K562 (cell line): ENCODE results near the gene TMEM120B. TPM values are rescaled to one million over a fixed set of nuclear protein-coding genes. Genes with fewer than 3 reads are reported as not detected.

Source experiments
- ATAC-seq: fragments of 200-7000 bp; cut with Tn5 transposase; 3 replicates; pipeline ENCODE4 v1.9.1; 2020; ENCODE audit warnings: moderate library complexity
- BruUV-seq: library from RNA; stranded (reverse); fragments of 400-500 nt; replicated peaks from 2 replicates; lab custom pipeline; 2021; lab: Mats Ljungman, UMichigan
- CTCF ChIA-PET: fragments of 300-600 bp; formaldehyde crosslinking; extraction: SDS; loops from one replicate; lab custom pipeline; 2021; ENCODE audit warnings: low intra/inter-chr PET ratio; lab: Yijun Ruan, JAX
- POLR2A ChIA-PET: fragments of 300-600, 350-650 bp; sonication (Branson Sonifier 250); formaldehyde crosslinking; extraction: SDS; loops from one replicate; lab custom pipeline; 2021; ENCODE audit warnings: antibody characterized with exemption, inconsistent platforms; lab: Yijun Ruan, JAX
- DNase-seq, 4 experiments: peaks; one replicate each; pipeline versions ENCODE4 v3.0.0 to v3.0.0-alpha.2; 2011 to 2018; ENCODE audit warnings: low spot score in 3 of 4, mixed read lengths in 3 of 4; ENCODE audit errors: extremely low read depth in 1 of 4
- FAIRE-seq: peaks from 2 replicates; lab custom pipeline; 2011; peaks lifted over from hg19 to GRCh38; lab: Jason Lieb, UNC
- H2AFZ ChIP-seq: 2 replicates; pipeline ENCODE4 v1.6.0; 2011; ENCODE audit warnings: low read depth, low read length, control low read depth, inconsistent platforms
- H3K27ac ChIP-seq: fragments of 200-600 bp; 3 replicates; pipeline ENCODE4 v1.8.0; 2011; ENCODE audit warnings: low read depth, mild to moderate bottlenecking, control low read depth, inconsistent platforms, low read length, moderate library complexity, mixed read lengths; ENCODE audit errors: extremely low read depth
- H3K27me3 ChIP-seq, 2 experiments: fragments of 300-600 bp in 1 of 2; 2 replicates in 1 of 2; 3 replicates in 1 of 2; pipeline versions ENCODE4 v1.6.0 to v1.8.0; 2011; ENCODE audit warnings: inconsistent platforms in 2 of 2, low read length in 2 of 2, mild to moderate bottlenecking in 1 of 2, mixed read lengths in 1 of 2, moderate library complexity in 1 of 2; ENCODE audit not compliant: control insufficient read depth in 2 of 2, insufficient read depth in 2 of 2
- H3K36me3 ChIP-seq: fragments of 300-600 bp; 3 replicates; pipeline ENCODE4 v1.8.0; 2011; ENCODE audit warnings: mild to moderate bottlenecking, low read length, inconsistent platforms; ENCODE audit not compliant: control insufficient read depth, insufficient read depth
- H3K4me1 ChIP-seq, 2 experiments: fragments of 200-600 bp in 1 of 2; replicated peaks in 1 of 2; 2 replicates in 1 of 2; 3 replicates in 1 of 2; pipeline versions ENCODE4 v1.5.1 to v1.8.0; 2011; ENCODE audit warnings: inconsistent platforms in 2 of 2, low read length in 2 of 2, mild to moderate bottlenecking in 1 of 2, mixed read lengths in 1 of 2, moderate library complexity in 1 of 2; ENCODE audit not compliant: control insufficient read depth in 2 of 2, insufficient read depth in 2 of 2
- H3K4me2 ChIP-seq: 2 replicates; pipeline ENCODE4 v1.6.1; 2011; ENCODE audit warnings: low read length, control low read depth, inconsistent platforms, mixed read lengths; ENCODE audit not compliant: insufficient read depth
- H3K4me3 ChIP-seq: fragments of 200-600 bp; sonication (generic), shearing (Covaris generic); 2 replicates; pipeline ENCODE4 v1.5.1; 2016; ENCODE audit warnings: control low read depth, inconsistent platforms
- H3K79me2 ChIP-seq: fragments of 200-600 bp; 3 replicates; pipeline ENCODE4 v1.8.0; 2011; ENCODE audit warnings: low read length, inconsistent platforms; ENCODE audit not compliant: control insufficient read depth, insufficient read depth
- H3K9ac ChIP-seq, 2 experiments: 2 replicates each; pipeline versions ENCODE4 v1.6.0 to v1.6.1; 2011; ENCODE audit warnings: low read depth in 2 of 2, low read length in 2 of 2, control low read depth in 1 of 2, inconsistent platforms in 1 of 2, mild to moderate bottlenecking in 1 of 2, mixed read lengths in 1 of 2; ENCODE audit not compliant: insufficient read depth in 1 of 2
- H3K9me1 ChIP-seq: one replicate; pipeline ENCODE4 v1.6.0; 2011; ENCODE audit warnings: inconsistent platforms, mild to moderate bottlenecking, low read length, moderate library complexity; ENCODE audit not compliant: control insufficient read depth, insufficient read depth
- H3K9me3 ChIP-seq: replicated peaks from 2 replicates; pipeline ENCODE4 v1.5.1; 2011; ENCODE audit warnings: low read depth, low read length, inconsistent platforms; ENCODE audit not compliant: control insufficient read depth, insufficient read depth
- H4K20me1 ChIP-seq: replicated peaks from 2 replicates; pipeline ENCODE4 v1.6.1; 2011; ENCODE audit warnings: low read length, inconsistent platforms, mixed read lengths; ENCODE audit not compliant: control insufficient read depth, insufficient read depth
- ATF1 ChIP-seq, 2 experiments: fragments of 450-650 bp in 1 of 2; IDR thresholded peaks; 2 replicates each; pipeline ENCODE4 v1.6.1; 2016; ENCODE audit warnings: missing compliant biosample characterization in 1 of 2, missing genetic modification characterization in 1 of 2
- ATF7 ChIP-seq: fragments of 450-650 bp; IDR thresholded peaks from 2 replicates; pipeline ENCODE4 v1.7.1; 2014; ENCODE audit warnings: mild to moderate bottlenecking, moderate library complexity
- BCOR ChIP-seq: fragments of 450-650 bp; IDR thresholded peaks from 2 replicates; pipeline ENCODE4 v1.6.1; 2016
- ETV1 ChIP-seq: fragments of 450-650 bp; conservative IDR thresholded peaks from 2 replicates; pipeline ENCODE4 v1.6.1; 2016; ENCODE audit warnings: missing genetic modification characterization, control low read depth, low read depth, missing compliant biosample characterization
- FOSL1 ChIP-seq: fragments of 200-800 bp; sonication (Bioruptor generic); conservative IDR thresholded peaks from 2 replicates; pipeline ENCODE4 v1.6.1; 2016; ENCODE audit warnings: missing genetic modification characterization, missing compliant biosample characterization
- GABPB1 ChIP-seq: sonication (generic); formaldehyde crosslinking; IDR thresholded peaks from 2 replicates; pipeline ENCODE4 v1.8.0; 2022; ENCODE audit warnings: mild to moderate bottlenecking, missing genetic modification reagents
- GTF2B ChIP-seq: IDR thresholded peaks from 2 replicates; pipeline ENCODE4 v1.6.1; 2011; ENCODE audit not compliant: insufficient read length; ENCODE audit errors: extremely low read depth
- IRF9 ChIP-seq: fragments of 450-650 bp; IDR thresholded peaks from 2 replicates; pipeline ENCODE4 v1.6.1; 2016; ENCODE audit warnings: missing biosample characterization, missing genetic modification characterization
- KDM5B ChIP-seq: fragments of 200-600 bp; sonication (generic); IDR thresholded peaks from 2 replicates; pipeline ENCODE4 v1.6.1; 2012; ENCODE audit warnings: low read depth, mild to moderate bottlenecking, moderate library complexity, low read length, control low read depth, inconsistent platforms; ENCODE audit not compliant: insufficient replicate concordance
- L3MBTL2 ChIP-seq: fragments of 450-650 bp; IDR thresholded peaks from 2 replicates; pipeline ENCODE4 v1.6.1; 2016; ENCODE audit warnings: mild to moderate bottlenecking, moderate library complexity
- NR2C1 ChIP-seq, 2 experiments: fragments of 450-650 bp; IDR thresholded peaks; 2 replicates each; pipeline ENCODE4 v1.6.1; 2017; ENCODE audit warnings: mild to moderate bottlenecking in 2 of 2, antibody characterized with exemption in 1 of 2, inconsistent platforms in 1 of 2, missing compliant biosample characterization in 1 of 2, missing genetic modification characterization in 1 of 2
- RBM25 ChIP-seq: fragments of 200-400 bp; formaldehyde crosslinking; IDR thresholded peaks from 2 replicates; pipeline ENCODE4 v1.6.1; 2018; ENCODE audit warnings: low read length, low read depth, moderate library complexity; ENCODE audit not compliant: severe bottlenecking
- SP2 ChIP-seq: IDR thresholded peaks from 2 replicates; pipeline ENCODE4 v1.6.1; 2011; ENCODE audit warnings: mild to moderate bottlenecking, low read depth, low read length, moderate library complexity; ENCODE audit not compliant: poor library complexity, severe bottlenecking; ENCODE audit errors: extremely low read depth
- TEAD1 ChIP-seq, 2 experiments: fragments of 450-650 bp in 1 of 2; sonication (generic) in 1 of 2; formaldehyde crosslinking; IDR thresholded peaks; 2 replicates each; pipeline versions ENCODE4 v1.4.0 to v1.8.0; 2020 to 2022; ENCODE audit warnings: mild to moderate bottlenecking in 2 of 2, missing genetic modification reagents in 1 of 2
- ZNF253 ChIP-seq: fragments of 250-450 bp; sonication (Bioruptor Pico); conservative IDR thresholded peaks from 2 replicates; pipeline ENCODE4 v1.6.1; 2021; ENCODE audit warnings: mild to moderate bottlenecking
- ZNF778 ChIP-seq: fragments of 450-650 bp; formaldehyde crosslinking; IDR thresholded peaks from 2 replicates; pipeline ENCODE4 v1.4.0; 2020; ENCODE audit warnings: mild to moderate bottlenecking, moderate library complexity
- ZNF79 ChIP-seq: fragments of 250-450 bp; sonication (Bioruptor Pico); IDR thresholded peaks from 2 replicates; pipeline ENCODE4 v1.4.0; 2020; ENCODE audit warnings: low read depth, mild to moderate bottlenecking, moderate library complexity
- WGBS: fragments of 100-300 bp; shearing (Covaris generic); methylation state at CpG from one replicate; pipeline ENCODE4 v1.1.6; 2016; ENCODE audit warnings: low coverage, mixed read lengths; ENCODE audit not compliant: insufficient coverage; ENCODE audit errors: missing lambda C conversion rate; 5-methylcytosine and 5-hydroxymethylcytosine counted together
- in situ Hi-C: fragments of 300-500 bp; cut with MboI; formaldehyde crosslinking; loops from 4 replicates; pipeline ENCODE4 v1.15.0; 2018; ENCODE audit warnings: inconsistent platforms, mixed read lengths
- intact Hi-C: fragments of 100-400 bp; cut with micrococcal nuclease; formaldehyde crosslinking; loops from 2 replicates; pipeline ENCODE4 v1.14.2; 2022
- polyA plus RNA-seq, 8 experiments: library from polyadenylated mRNA; depleted of rRNA in 4 of 8; stranded (reverse) in 5 of 8; unstranded in 3 of 8; fragments of >200 nt; fragmentation: Nextera tagmentation in 2 of 8; fragmentation: Illumina TruSeq in 1 of 8; extraction: Ambion mirVana in 2 of 8; extraction: Trizol in 1 of 8; gene quantifications; 2 replicates each; pipeline versions ENCODE4 v1.2.1 to v1.2.3, GENCODE V29; 2011 to 2014; ENCODE audit warnings: inconsistent platforms in 1 of 8, missing spikeins in 1 of 8
- total RNA-seq, 7 experiments: library from RNA; depleted of rRNA in 6 of 7; stranded (reverse); fragments of >200 nt in 6 of 7; fragmentation: Illumina TruSeq in 2 of 7; extraction: Trizol in 2 of 7; gene quantifications; 2 replicates each; pipeline versions ENCODE4 v1.2.1 to v1.2.3, GENCODE V29; 2011 to 2021; ENCODE audit warnings: low replicate concordance in 1 of 7
- TF ChIP-seq, protein P1 (sequence below): fragments of 250-450 bp; sonication (Bioruptor Pico); IDR thresholded peaks from 2 replicates; pipeline ENCODE4 v1.6.1; 2021; ENCODE audit warnings: mild to moderate bottlenecking
- TF ChIP-seq, protein P2 (sequence below): fragments of 450-650 bp; IDR thresholded peaks from 2 replicates; pipeline ENCODE4 v1.6.1; 2016

The TMEM120B gene
- total and polyA plus RNA-seq, 9 of the 15 experiments (the other 6 are each of a cell fraction or from before 2014, with no cell fraction given), result 1.7 to 18.6 (median 7.4) TPM

- peak; percentile 64 for FAIRE-seq
- Histone ChIP-seq H3K9ac (peak overlapping the region; percentile 44 to 93; a peak in 3 of 4 replicates), H3K9me1 (no peaks in the 10 kb centered on the region), H3K27ac (peak overlapping the region; percentile 18; the same call in 1 of the 3 replicates), H3K4me3 (peak overlapping the region; percentile 53), H3K36me3 (peaks cover 92% of the 10 kb centered on the region), H4K20me1 (peaks cover 24% of the 10 kb centered on the region), H3K4me2 (peak overlapping the region; percentile 92), H3K27me3 (no peaks in the 10 kb centered on the region), H3K9me3 (no peaks in the 10 kb centered on the region), H3K4me1 (peaks cover 22 to 56% of the 10 kb centered on the region in 2 experiments), H3K79me2 (peaks cover 59% of the 10 kb centered on the region), H2AFZ (0 out of 2 replicates have a peak overlapping the region, but pooled peaks have one; percentile 26)
- WGBS, result 6% methylated on average over 18 of the region's 26 CpGs
- ATAC-seq, result peak; percentile 91
- intact Hi-C loops (loop anchor here (1.0 to 2.0 kb wide), 3 partner anchors 17 to 76 kb away; partner anchors contain the start of gene PSMD9), in situ Hi-C loops (no loop called here)
- ChIA-PET CTCF (interaction anchor here (0.9 to 5.5 kb wide), 2 partner anchors 17 to 37 kb away, joined by 5 to 73 read pairs; partner anchors contain the start of gene RHOF), POLR2A (interaction anchor here (0.5 to 12.1 kb wide), 10 partner anchors 10 to 1232 kb away, joined by 3 to 194 read pairs (median 4); partner anchors contain the start of genes PSMD9, RHOF and SETD1B)
- no TSS peak for BruUV-seq
- DNase-seq, result peak; percentile 79 to 93 (median 92)
- peak in 1 of 2 experiments; percentile 82; a peak in 2 of 4 replicates for TF ChIP-seq TEAD1 (CRISPR knock-in tag; IDR thresholded peaks at IDR 0.05)
- TF ChIP-seq, protein P1, sequence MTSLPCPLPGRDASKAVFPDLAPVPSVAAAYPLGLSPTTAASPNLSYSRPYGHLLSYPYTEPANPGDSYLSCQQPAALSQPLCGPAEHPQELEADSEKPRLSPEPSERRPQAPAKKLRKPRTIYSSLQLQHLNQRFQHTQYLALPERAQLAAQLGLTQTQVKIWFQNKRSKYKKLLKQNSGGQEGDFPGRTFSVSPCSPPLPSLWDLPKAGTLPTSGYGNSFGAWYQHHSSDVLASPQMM, result no peak
- no peak for TF ChIP-seq ETV1 (tag)
- TF ChIP-seq ZNF778, result no peak
- peak; percentile 29 for TF ChIP-seq KDM5B
- TF ChIP-seq GABPB1 (CRISPR knock-in tag), result peak; percentile 42; the same call in 1 of the 2 replicates
- TF ChIP-seq SP2, result no peak
- TF ChIP-seq GTF2B, result no peak
- no peak for TF ChIP-seq ATF1 (CRISPR knock-in tag; IDR thresholded peaks at IDR 0.05)
- peak; percentile 58 for TF ChIP-seq ATF1 (tag; IDR thresholded peaks at IDR 0.05)
- TF ChIP-seq ATF7, result 0 out of 2 replicates have a peak, but pooled peaks have one; percentile 6
- no peak for TF ChIP-seq ZNF79 (CRISPR knock-in tag)
- TF ChIP-seq FOSL1 (tag), result peak; percentile 33; the same call in 1 of the 2 replicates
- TF ChIP-seq RBM25, result peak; percentile 96
- TF ChIP-seq L3MBTL2, result no peak
- no peak for TF ChIP-seq IRF9 (tag)
- TF ChIP-seq, protein P2, sequence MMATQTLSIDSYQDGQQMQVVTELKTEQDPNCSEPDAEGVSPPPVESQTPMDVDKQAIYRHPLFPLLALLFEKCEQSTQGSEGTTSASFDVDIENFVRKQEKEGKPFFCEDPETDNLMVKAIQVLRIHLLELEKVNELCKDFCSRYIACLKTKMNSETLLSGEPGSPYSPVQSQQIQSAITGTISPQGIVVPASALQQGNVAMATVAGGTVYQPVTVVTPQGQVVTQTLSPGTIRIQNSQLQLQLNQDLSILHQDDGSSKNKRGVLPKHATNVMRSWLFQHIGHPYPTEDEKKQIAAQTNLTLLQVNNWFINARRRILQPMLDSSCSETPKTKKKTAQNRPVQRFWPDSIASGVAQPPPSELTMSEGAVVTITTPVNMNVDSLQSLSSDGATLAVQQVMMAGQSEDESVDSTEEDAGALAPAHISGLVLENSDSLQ, result peak; percentile 55
- TF ChIP-seq NR2C1 (IDR thresholded peaks at IDR 0.05), result no peak
- no peak for TF ChIP-seq NR2C1 (tag; IDR thresholded peaks at IDR 0.05)
- TF ChIP-seq ZNF253 (CRISPR knock-in tag), result no peak
- TF ChIP-seq BCOR, result peak; percentile 99
These were observed 99.8 kb downstream of the TMEM120B start for GRCh38 chr12:121812320-121812871.
